AG10803 (cell line): ENCODE results near the gene E2F4.

ENCODE experiments used
- DNase-seq: peaks from one replicate; pipeline ENCODE4 v3.0.0; 2010; ENCODE audit warnings: low read depth
- H3K4me3 ChIP-seq: 2 replicates; pipeline ENCODE4 v1.5.1; 2011; ENCODE audit warnings: mild to moderate bottlenecking, low read length, control low read depth
- CTCF ChIP-seq: conservative IDR thresholded peaks from 2 replicates; pipeline ENCODE4 v1.5.1; 2011; ENCODE audit warnings: mild to moderate bottlenecking, low read length, control low read depth, inconsistent platforms

E2F4 gene

GRCh38 chr16:67238278-67238575 is 46.3 kb downstream of the E2F4 start:
- H3K4me3 ChIP-seq: no peak overlapping the region
- TF ChIP-seq CTCF: no peak
- DNase-seq: no peak

GRCh38 chr16:67238806-67239470 is 47.0 kb downstream of the E2F4 start:
- no peak for DNase-seq
- no peak for TF ChIP-seq CTCF

GRCh38 chr16:67240506-67240905 is 48.6 kb downstream of the E2F4 start:
- peak; percentile 34 for DNase-seq
- no peak for TF ChIP-seq CTCF
- no peak overlapping the region for H3K4me3 ChIP-seq

More at GRCh38 chr16:67238806-67239470, 47.0 kb downstream of the E2F4 start:
- no peak overlapping the region for H3K4me3 ChIP-seq

- TF ChIP-seq CTCF: no peak
- peak; percentile 90 for DNase-seq
- H3K4me3 ChIP-seq: no peak overlapping the region
Observed at GRCh38 chr16:67241008-67241900, 49.3 kb downstream of the E2F4 start.

GRCh38 chr16:67242138-67242730 is 50.3 kb downstream of the E2F4 start:
- no peak for TF ChIP-seq CTCF
- no peak for DNase-seq
- H3K4me3 ChIP-seq: no peak overlapping the region

- no peak for TF ChIP-seq CTCF
- DNase-seq: no peak
- no peak overlapping the region for H3K4me3 ChIP-seq
Observed at GRCh38 chr16:67243481-67243880, 51.5 kb downstream of the E2F4 start.
